ENCODE measurements around the gene TFDP1.
"Not testable (repeated sequence)": the region's sequence is repeated elsewhere in the genome, so short reads cannot be mapped to it uniquely, and the experiment has no call there.

TFDP1 gene

DNA sequence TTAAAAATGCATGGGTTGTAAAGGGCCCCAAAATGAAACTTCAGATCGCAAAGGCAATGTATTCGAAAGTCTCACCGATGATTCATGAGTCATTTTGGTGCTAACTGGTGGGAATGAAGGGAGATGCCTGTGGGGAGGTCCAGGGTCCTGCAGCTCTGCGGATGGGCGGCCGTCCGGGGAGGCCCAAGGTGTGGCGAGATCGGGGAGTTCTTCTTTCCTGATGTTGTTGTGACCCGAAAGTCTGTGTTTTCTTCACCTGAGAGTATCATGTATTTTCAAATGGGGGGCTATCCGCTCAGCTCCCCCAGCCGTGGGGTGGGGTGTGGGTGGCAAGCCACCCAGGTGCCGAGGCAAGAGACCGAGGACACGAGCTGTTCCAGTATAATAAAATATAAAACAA, 36.5 kb downstream of the TFDP1 start:
- no peak for DNase-seq

DNA sequence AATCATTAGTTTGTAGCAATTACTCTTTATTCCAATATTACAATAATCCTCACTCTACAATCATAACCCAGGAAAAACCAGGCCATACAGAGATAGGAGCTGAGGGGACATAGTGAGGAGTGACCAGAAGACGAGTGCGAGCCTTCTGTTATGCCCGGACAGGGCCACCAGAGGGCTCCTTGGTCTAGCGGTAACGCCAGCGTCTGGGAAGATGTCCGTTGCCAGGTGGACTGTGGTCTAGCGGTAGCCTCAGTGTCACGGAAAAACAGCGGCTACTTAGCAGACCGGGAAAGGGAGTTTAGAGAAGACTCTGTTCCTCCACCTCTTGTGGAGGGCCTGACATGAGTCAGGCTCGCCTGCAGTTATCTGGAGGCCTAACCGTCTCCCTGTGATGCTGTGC, 36.9 kb downstream of the TFDP1 start:
- DNase-seq = not testable (repeated sequence)

DNA sequence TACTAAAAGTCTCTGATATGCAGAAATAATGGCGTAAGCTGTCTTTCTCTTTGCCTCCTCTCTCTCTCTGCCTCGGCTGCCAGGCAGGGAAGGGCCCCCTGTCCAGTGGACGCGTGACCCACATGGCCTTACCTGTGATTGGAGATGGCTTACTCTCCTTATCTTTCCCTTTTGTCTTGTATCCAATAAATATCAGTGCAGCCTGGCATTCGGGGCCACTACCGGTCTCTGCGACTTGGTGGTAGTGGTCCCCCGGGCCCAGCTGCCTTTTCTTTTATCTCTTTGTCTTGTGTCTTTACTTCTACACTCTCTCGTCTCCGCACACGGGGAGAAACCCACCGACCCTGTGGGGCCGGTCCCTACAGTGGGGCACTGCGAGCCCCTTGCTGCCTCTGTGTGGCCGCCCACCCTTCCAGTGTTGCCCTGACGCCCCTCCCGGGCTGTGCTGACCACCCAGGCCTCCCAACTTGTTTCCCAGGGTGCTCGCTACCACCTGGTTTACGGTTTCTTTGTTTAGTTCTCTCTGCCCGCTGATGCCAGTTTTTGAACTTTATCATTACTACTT, 37.5 kb downstream of the TFDP1 start:
- DNase-seq = not testable (repeated sequence)

DNA sequence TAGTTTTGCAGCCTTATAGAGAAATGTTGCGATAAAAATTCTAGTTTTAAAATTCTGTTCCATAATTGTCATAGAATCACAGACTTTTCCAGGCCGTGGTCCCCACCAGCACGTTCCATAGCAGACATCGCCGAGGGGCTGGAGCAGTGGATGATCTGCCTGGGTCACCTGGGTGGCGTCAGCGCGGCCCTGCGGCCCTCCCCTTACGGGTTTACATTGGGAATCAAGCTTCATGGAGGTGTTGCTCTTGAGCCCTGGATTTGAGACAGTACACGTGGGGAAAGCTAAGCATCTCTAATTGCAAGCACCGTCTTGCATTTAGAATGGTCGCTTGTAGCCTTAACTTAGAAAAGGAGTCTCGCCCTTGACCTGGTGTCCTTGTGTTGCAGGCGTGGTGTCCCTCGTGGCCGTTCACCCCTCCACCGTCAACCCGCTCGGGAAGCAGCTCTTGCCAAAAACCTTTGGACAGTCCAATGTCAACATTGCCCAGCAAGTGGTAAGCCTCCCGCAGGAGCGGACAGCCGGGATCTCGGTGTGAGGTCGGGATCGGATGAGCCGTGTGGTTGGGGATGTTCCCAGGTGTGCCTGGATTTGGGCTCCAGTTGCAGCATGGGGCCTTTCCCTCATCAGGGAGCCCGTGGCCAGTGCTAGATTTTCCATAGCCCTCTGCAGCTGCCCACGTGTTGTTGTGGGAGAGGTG, 38.4 kb downstream of the TFDP1 start:
- DNase-seq = no peak

DNA sequence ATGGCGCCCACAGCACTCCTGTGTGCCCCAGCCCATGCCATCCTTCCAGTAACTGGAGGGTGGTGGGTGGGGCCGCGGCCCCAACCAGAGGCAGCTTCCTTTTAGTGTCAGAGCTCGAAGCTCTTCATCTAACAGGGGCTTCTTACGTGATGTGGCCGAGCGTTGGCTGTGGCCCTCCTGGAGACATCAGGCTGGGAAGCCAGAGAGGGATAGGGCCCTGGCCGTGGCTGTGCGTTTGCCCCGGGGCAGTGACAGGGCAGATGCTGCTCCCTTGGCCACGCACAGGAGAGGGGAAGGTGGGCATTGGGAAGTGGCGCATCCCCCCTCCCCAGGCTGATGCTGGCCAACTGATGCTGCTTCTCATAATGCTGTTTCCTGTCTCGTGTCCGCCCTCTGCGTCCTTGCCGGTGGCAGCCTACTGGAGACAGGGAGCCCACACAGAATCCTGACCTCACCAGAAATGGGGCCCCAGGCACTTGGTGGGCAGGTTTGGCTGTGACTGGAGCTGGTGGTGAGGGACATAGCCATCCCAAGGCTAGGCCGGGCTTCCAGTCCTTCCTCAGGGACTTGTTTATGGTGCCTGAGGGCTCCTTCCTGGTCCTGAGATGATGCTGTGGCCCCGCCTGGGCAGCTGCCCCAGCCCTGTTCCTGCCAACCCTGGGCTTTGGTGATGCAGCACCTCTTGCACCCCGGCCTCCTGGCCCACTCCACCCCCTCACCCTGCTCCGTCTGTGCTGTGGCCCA, 39.1 kb downstream of the TFDP1 start:
- DNase-seq = no peak

DNA sequence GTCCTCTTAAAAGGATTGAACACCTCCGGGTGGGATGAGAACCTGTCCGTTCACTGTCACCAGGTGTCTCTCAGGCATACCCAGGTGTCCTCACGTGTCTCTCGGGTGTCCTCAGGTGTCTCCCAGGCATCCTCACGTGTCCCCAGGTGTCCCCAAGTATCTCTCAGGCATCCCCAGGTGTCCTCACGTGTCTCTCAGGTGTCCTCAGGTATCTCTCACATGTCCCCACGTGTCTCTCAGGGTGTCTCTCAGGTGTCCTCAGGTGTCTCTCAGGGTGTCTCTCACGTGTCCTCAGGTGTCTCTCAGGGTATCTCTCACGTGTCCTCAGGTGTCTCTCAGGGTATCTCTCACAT, 39.7 kb downstream of the TFDP1 start:
- DNase-seq = no peak

DNA sequence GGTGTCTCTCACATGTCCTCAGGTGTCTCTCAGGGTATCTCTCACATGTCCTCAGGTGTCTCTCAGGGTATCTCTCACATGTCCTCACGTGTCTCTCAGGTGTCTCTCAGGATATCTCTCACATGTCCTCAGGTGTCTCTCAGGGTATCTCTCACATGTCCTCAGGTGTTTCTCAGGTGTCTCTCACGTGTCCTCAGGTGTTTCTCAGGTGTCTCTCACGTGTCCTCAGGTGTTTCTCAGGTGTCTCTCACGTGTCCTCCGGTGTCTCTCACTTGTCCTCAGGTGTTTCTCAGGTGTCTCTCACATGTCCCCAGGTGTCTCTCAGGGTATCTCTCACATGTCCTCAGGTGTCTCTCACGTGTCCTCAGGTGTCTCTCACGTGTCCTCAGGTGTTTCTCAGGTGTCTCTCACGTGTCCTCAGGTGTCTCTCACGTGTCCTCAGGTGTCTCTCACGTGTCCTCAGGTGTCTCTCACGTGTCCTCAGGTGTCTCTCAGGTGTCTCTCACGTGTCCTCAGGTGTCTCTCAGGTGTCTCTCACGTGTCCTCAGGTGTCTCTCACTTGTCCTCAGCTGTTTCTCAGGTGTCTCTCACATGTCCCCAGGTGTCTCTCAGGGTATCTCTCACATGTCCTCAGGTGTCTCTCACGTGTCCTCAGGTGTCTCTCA, 40.2 kb downstream of the TFDP1 start:
- not testable (repeated sequence) for DNase-seq

DNA sequence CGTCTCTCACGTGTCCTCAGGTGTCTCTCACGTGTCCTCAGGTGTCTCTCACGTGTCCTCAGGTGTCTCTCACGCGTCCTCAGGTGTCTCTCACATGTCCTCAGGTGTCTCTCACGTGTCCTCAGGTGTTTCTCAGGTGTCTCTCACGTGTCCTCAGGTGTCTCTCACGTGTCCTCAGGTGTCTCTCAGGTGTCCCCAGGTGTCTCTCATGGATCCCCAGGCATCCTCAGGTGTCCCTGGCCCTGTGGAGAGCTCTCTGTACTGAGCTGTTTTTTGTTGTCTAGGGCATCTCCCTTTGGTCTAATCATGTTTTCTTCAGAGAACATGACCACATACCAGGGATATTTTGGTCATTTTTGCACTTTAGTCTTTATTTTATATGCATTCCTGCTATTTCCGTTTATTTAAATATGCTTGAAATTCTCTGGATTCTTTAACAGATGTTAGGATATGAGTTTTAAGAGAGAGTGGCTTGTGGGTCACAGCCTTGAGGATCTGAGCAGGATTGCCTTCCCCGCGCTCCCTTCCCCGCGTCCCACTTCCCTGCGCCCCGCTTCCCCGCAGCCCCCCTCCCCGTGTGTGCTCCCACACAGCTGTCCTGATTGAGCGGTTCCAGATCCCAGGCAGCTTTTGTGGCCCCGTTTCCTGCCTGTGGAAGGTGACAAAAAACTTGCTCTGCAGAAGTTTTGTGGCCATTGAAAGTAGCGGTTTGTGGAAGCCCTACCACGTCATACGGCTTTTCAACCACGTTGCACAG, 41.6 kb downstream of the TFDP1 start:
- no peak for DNase-seq

DNA sequence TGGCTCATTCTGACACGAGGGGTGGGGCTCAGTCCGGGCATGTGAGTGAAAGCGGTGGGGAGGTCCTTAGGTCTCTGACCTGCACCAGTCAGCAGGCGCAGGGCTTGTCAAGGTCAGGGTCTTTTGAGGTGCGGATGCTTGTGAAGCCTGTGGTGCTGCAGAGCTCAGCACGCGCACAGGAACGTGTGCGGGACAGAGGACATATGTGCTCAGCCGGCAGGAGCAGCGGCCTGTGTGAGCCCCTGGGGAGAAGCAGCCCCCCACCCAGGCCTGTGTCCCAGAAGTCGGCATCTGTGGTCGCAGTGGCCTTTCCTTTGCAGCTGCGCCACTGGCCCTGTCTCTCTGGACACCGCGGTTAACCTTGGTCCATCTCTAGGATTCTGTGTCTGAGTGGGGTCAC, 42.6 kb downstream of the TFDP1 start:
- no peak for DNase-seq

DNA sequence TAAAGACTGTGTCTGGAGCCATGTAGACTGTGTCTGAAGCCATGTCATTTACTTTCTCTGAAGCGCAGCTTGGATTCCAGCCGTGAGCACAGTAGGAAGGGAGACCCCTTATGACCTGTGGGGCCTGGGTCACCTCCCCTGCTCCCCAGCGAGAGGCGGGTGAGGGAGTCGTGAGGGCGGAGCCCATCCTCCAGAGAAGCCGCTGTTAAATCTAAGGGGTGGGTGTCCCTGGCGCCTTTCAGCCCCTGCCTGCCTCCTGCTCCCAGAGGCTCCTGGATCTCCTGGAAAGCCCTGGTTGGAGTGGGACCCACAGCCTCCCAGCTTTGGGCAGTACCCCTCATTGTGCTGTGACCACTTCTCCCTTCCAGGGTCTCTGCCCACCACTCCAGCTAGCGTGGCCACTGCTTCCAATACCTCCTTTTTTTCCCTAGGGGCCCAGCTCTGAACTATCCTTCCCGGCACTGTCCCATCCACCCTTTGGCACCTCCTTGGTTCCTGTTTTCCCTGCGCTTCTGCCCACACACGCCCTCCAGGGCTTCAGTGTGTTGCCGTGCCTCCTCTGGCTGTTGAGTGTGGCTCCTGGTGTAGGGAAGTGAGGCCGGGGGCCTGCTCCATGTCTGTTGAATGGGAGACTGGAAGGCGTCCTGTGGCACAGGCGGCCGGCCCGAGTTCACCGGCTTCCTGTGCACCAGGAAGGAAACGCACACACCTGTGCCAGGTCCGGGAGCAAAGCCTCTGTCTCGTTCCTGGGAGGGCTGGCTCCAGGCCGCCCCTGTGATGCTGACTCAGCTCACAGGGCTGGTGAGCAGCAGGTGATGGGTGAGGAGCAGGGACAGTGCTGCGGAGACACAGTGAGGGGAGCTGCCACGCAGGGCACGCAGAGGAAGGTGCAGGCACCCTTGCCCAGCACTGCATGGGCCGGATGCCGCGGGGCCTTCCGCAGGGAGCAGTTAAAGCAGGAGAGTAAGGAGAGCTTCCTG, 44.0 kb downstream of the TFDP1 start:
- DNase-seq = no peak

DNA sequence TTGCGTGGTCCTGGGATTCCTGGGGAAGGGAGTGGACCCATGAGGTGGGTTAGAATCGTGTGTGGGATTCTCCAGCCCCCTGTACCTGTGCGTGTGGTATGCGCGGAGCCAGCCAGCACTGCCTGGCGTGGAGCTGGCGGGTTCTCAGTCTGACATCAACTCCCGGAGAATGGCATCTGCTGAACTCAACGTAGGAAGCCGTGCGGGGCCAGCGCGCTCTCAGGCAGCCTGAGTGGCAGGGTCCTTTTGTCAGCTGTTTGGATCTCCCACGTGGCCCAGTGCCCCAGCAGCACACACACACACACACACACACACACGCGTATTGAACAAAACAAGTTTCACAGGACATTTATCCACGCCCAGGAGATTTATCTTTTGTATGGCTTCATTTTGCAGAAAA, 45.3 kb downstream of the TFDP1 start:
- no peak for DNase-seq

DNA sequence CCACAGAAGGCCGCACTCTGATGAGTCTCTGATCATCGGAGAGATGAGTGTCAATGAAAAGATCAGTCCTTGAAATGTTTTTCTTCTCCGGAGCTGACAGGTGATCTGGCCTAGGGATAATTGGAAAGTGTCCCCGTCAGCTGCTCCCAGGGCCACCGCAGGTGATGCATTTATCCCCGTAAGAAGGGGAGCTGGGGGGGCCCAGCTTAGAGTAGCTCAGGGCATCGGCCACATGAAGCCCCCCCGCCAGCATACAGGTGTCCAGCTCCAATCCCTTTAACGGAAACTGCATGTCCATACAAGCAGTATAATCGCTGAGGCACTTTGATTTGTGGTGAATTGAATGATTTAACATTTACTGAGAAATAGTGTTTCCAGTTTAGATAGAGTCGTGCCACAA, 45.7 kb downstream of the TFDP1 start:
- no peak for DNase-seq

DNA sequence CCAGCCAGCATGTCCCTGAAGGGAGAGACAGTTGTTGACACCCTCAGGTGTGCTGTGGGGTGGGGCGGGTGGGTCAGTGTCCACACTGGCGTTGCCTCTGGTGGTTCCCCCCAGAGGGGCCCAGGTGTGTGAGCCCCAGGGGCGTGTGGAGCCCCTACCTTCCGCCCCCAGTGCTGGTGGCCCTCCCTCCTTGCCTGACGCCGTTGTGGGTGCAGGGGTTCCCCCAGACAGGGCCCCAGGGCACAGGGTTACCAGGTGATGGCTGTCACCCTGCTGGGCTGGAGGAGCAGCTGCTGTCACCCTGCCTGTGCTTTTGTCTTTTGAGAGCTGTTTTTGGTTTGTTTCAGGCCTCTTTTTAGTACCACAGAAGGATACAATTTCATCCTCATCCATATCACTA, 46.3 kb downstream of the TFDP1 start:
- DNase-seq = no peak

DNA sequence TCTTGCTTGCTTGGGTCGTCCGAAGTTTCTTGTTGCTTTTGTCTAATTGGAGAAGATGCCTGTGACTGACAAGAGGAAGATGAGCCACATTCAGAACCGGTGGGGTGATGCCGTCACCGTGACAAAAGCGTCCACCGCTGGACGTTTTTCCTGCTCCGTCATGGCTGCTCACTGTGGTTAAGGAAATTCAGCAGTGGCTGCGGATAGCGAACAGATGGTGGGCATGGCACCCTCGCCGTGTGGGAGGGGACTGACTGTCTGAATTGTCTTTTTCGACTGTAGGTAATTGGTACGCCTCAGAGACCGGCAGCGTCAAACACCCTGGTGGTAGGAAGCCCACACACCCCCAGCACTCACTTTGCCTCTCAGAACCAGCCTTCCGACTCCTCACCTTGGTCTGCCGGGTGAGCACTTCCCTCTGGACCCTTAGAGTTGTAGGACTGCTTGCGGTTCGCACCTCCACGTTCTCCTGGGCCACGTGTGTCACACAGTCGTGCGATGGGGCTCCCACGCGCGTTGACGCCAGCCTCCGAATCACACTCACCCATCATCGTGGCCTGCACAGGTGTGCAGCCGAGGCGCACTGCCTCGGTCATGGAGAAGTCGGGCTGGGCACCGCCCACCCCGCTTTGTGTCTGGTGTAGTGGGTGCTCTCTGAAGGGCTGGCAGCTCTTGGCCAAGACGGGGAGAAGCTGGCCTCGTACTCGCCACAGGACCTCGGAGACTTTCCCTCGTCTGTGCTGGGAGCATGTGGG, 47.0 kb downstream of the TFDP1 start:
- no peak for DNase-seq

DNA sequence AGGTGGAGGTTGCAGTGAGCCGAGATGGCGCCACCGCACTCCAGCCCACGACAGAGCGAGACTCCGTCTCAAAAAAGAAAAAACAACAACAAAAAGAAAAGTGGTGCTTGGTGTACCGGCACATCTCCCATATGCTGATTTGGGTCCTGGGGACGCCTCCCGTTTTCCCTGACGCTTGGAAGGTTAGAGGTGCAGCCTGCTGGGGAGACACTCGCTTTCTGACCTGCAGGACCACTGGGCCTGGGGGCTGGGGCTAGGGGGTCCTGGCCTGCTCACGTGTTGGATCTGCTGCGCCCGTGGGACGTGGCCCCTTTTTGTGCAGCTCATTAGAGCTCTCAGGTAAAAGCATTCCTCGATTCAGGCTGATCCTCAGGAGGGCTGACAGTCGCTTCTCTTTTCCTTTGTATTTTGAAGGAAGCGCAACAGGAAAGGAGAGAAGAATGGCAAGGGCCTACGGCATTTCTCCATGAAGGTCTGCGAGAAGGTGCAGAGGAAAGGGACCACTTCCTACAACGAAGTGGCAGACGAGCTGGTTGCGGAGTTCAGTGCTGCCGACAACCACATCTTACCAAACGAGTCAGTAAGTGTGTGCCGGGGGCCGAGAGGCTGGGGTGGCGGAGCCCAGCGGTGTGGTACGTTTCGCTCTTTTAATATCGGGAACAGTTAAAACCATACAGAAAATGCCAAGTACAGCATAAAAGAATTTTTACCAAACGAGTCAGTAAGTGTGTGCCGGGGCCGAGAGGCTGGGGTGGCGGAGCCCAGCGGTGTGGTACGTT, 48.3 kb downstream of the TFDP1 start:
- no peak for DNase-seq

DNA sequence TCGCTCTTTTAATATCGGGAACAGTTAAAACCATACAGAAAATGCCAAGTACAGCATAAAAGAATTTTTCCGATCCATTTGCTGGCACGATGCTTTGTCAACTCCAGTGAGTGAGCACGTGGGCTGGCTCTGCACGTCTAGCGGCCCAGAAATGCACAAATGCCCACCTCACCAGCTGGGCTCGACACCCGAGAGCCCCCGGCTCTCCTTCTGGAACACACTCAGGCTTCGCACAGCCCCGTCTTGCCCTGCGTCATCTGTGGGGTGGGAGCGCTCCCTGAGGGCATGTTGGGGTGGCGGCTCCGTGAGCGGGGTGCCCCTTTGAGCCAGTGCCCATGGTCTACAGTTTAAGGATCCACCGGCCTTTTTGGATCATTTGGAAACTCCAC, 48.9 kb downstream of the TFDP1 start:
- DNase-seq = no peak

DNA sequence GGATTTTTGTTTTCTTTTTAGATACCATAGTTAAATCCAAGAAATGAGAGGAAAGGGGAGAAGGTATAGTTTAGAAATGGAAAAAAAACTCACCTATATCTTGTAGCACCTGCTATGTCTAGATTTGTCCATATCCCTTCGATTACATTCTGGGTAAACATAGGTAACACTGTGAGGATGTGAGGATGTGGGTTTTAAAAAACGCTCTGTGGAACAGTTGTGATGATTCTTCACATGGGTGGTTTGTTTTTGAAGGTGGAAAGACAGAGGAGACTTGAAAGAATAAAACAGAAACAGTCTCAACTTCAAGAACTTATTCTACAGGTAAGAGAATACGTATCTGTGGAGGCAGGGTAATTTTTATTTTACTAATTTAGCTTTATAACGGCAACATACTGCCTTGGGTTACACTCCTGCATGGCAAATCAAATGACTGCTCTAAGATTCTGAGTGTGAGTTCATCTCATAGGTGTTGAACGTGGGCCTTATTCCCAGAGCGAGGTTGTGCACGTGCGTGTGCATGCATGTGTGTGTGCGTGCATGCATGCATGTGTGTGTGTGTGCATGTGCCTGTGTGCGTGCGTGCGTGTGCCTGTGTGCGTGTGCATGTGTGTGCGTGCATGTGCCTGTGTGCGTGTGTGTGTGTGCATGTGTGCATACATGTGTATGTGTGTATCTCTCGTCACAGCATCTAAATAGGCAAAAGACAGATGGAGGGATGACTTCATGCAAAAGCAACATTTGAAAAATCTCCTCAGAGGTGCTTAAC, 49.9 kb downstream of the TFDP1 start:
- no peak for DNase-seq

DNA sequence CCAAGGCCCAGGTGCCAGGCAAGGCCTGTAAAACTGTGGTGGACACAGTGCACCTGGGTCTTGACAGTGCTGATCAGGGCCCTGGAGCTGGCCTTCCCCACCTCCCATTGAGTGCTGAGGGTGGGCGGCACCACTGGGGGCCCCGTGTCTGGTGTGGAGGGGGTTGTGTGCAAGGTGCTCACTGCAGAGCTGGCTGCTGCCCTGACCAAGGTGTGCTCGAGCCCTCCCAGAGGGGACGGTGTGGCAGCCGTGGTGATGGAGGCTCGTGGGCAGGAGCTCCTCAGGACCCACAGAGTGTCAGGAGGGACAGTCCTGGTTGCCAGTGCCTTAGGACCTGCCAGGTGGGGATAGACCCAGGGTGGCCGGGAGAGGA, 50.5 kb downstream of the TFDP1 start:
- DNase-seq = no peak

DNA sequence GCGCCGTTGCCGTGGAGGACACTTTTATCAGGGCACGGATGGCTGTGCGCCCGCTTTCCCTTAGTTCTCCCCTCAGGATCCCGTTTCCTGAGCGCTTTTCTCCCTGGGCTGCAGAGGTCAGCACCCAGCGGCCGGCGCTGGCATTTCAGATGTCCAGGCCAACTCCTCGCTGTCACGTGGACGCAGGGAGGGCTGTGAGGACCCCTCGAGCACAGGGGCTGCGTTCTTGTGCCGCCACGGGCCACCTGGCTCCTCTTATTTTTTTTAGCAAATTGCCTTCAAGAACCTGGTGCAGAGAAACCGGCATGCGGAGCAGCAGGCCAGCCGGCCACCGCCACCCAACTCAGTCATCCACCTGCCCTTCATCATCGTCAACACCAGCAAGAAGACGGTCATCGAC, 51.2 kb downstream of the TFDP1 start:
- DNase-seq = no peak

Data from activated CD4-positive, alpha-beta T cell treated with anti-CD3 and anti-CD28 coated beads for 4 hours (primary cell).